Breast epithelium (tissue), 4 donors: ENCODE data around the gene CTNNA3. TPM values are rescaled to one million over a fixed set of nuclear protein-coding genes. Genes with fewer than 3 reads are reported as not detected.

Source experiments
- DNase-seq, 2 donors: peaks; one replicate each; pipeline ENCODE4 v3.0.0-alpha.2; 2019; ENCODE audit warnings: low spot score in 2 of 2
- H3K27ac ChIP-seq, 2 donors: fragments of 200-600 bp; sonication (generic) in 1 of 2; one replicate each; pipeline ENCODE4 v1.5.1; 2016 to 2019; ENCODE audit warnings: mild to moderate bottlenecking in 1 of 2
- H3K27me3 ChIP-seq, 2 donors: fragments of 200-600 bp; sonication (generic) in 1 of 2; one replicate each; pipeline versions ENCODE4 v1.5.1 to v1.6.0; 2017 to 2019; ENCODE audit warnings: control low read depth in 1 of 2, mild to moderate bottlenecking in 1 of 2
- H3K36me3 ChIP-seq: fragments of 200-600 bp; one replicate; pipeline ENCODE4 v1.5.1; 2019
- H3K4me1 ChIP-seq, 2 donors: fragments of 200-600 bp; sonication (generic); one replicate each; pipeline ENCODE4 v1.5.1; 2016 to 2019; ENCODE audit warnings: control low read depth in 1 of 2
- H3K4me3 ChIP-seq, 3 donors: fragments of 200-600 bp; sonication (generic); 1 replicate in 2 of 3; 2 replicates in 1 of 3; pipeline ENCODE4 v1.5.1; 2016 to 2019; ENCODE audit warnings: mild to moderate bottlenecking in 3 of 3, moderate library complexity in 2 of 3
- H3K9me3 ChIP-seq, 2 donors: fragments of 200-600 bp; sonication (generic) in 1 of 2; one replicate each; pipeline ENCODE4 v1.5.1; 2016 to 2019; ENCODE audit warnings: control low read depth in 1 of 2
- CTCF ChIP-seq, 3 donors: fragments of 450-650 bp; IDR thresholded peaks; one replicate each; pipeline ENCODE4 v1.5.1; 2016 to 2017; ENCODE audit warnings: antibody characterized with exemption in 3 of 3, mild to moderate bottlenecking in 3 of 3, moderate library complexity in 3 of 3
- POLR2A ChIP-seq: fragments of 450-650 bp; IDR thresholded peaks from one replicate; pipeline ENCODE4 v1.6.1; 2016; ENCODE audit warnings: antibody characterized with exemption, mild to moderate bottlenecking, moderate library complexity
- POLR2AphosphoS5 ChIP-seq, 3 donors: sonication (generic); formaldehyde crosslinking; IDR thresholded peaks; one replicate each; pipeline ENCODE4 v1.6.1; 2017; ENCODE audit warnings: antibody characterized with exemption in 3 of 3
- intact Hi-C: fragments of 100-400 bp; cut with DNase I; formaldehyde crosslinking; loops from one replicate; pipeline ENCODE4 v1.15.1; 2023; ENCODE audit warnings: low total_unique reads
- total RNA-seq, 3 donors: library from RNA; depleted of rRNA; stranded (reverse); fragments of >200 nt; gene quantifications; one replicate each; pipeline ENCODE4 v1.1.0, GENCODE V29; 2016

The CTNNA3 gene
- total RNA-seq, 3 donors from 2014 or later = 0.33 to 1.1 (median 0.59) TPM

GRCh38 chr10:66877361-66877760 lies 818.6 kb downstream of the CTNNA3 start:
- Histone ChIP-seq H3K9me3 (no peaks in the 10 kb centered on the region), H3K4me3 (no peak overlapping the region), H3K27me3 (no peaks in the 10 kb centered on the region), H3K27ac (no peak overlapping the region), H3K36me3 (no peaks in the 10 kb centered on the region), H3K4me1 (no peaks in the 10 kb centered on the region)
- TF ChIP-seq CTCF (IDR thresholded peaks at IDR 0.05) (no peak), POLR2AphosphoS5 (IDR thresholded peaks at IDR 0.05) (no peak), POLR2A (no peak)
- DNase-seq = no peak
- intact Hi-C loops = no loop called here

- no peak overlapping the region for H3K4me3 ChIP-seq
- no peak for DNase-seq
- no peaks in the 10 kb centered on the region for H3K9me3 ChIP-seq
- intact Hi-C loops = no loop called here
- no peak for TF ChIP-seq CTCF (IDR thresholded peaks at IDR 0.05)
- TF ChIP-seq POLR2A = no peak
- TF ChIP-seq POLR2AphosphoS5 (IDR thresholded peaks at IDR 0.05) = no peak
- H3K27me3 ChIP-seq = no peaks in the 10 kb centered on the region
- no peaks in the 10 kb centered on the region for H3K4me1 ChIP-seq
- H3K27ac ChIP-seq = no peak overlapping the region
- H3K36me3 ChIP-seq = no peaks in the 10 kb centered on the region
Measured at GRCh38 chr10:66869635-66870034, 826.4 kb downstream of the CTNNA3 start.

GRCh38 chr10:66862687-66863258 lies 833.2 kb downstream of the CTNNA3 start:
- H3K4me3 ChIP-seq = no peak overlapping the region
- no peak overlapping the region for H3K27ac ChIP-seq
- intact Hi-C loops = no loop called here
- TF ChIP-seq POLR2A (no peak), CTCF (IDR thresholded peaks at IDR 0.05) (no peak), POLR2AphosphoS5 (IDR thresholded peaks at IDR 0.05) (no peak)
- no peak for DNase-seq
- H3K9me3 ChIP-seq = no peaks in the 10 kb centered on the region
- H3K27me3 ChIP-seq = no peaks in the 10 kb centered on the region
- H3K36me3 ChIP-seq = no peaks in the 10 kb centered on the region
- H3K4me1 ChIP-seq = no peaks in the 10 kb centered on the region

GRCh38 chr10:66860376-66860945 lies 835.5 kb downstream of the CTNNA3 start:
- intact Hi-C loops = no loop called here

More at GRCh38 chr10:66860376-66860945, 835.5 kb downstream of the CTNNA3 start:
- DNase-seq = no peak
- no peaks in the 10 kb centered on the region for H3K36me3 ChIP-seq
- no peaks in the 10 kb centered on the region for H3K4me1 ChIP-seq
- H3K4me3 ChIP-seq = no peak overlapping the region
- no peaks in the 10 kb centered on the region for H3K9me3 ChIP-seq
- TF ChIP-seq POLR2AphosphoS5 (IDR thresholded peaks at IDR 0.05) (no peak), POLR2A (no peak), CTCF (IDR thresholded peaks at IDR 0.05) (no peak)
- H3K27me3 ChIP-seq = no peaks in the 10 kb centered on the region
- no peak overlapping the region for H3K27ac ChIP-seq
